Effector memory CD8-positive, alpha-beta T cell (primary cell): ENCODE measurements around the gene CALHM6.

Source experiments
- ATAC-seq: fragments of 150-1000 bp; cut with Tn5 transposase; replicated peaks from 2 replicates; pipeline ENCODE4 v1.10.0; 2021; ENCODE audit warnings: mild to moderate bottlenecking, moderate library complexity
- DNase-seq, 3 experiments: peaks; one replicate each; pipeline ENCODE4 v3.0.0; 2021
- H3K27ac Mint-ChIP-seq, 2 donors: one replicate each; pipeline ENCODE4 v1.8.0; 2022; ENCODE audit warnings: mild to moderate bottlenecking in 2 of 2, mixed read lengths in 2 of 2, moderate library complexity in 2 of 2
- H3K27me3 Mint-ChIP-seq, 2 donors: one replicate each; pipeline ENCODE4 v1.8.0; 2022; ENCODE audit warnings: mixed read lengths in 2 of 2
- H3K36me3 Mint-ChIP-seq: one replicate; pipeline ENCODE4 v1.8.0; 2022; ENCODE audit warnings: mild to moderate bottlenecking, moderate library complexity, mixed read lengths; ENCODE audit not compliant: insufficient read depth
- H3K4me1 Mint-ChIP-seq, 2 donors: one replicate each; pipeline ENCODE4 v1.8.0; 2022; ENCODE audit warnings: low read depth in 2 of 2, mixed read lengths in 2 of 2
- H3K4me3 Mint-ChIP-seq, 2 donors: one replicate each; pipeline ENCODE4 v1.8.0; 2022; ENCODE audit warnings: mild to moderate bottlenecking in 2 of 2, mixed read lengths in 2 of 2, moderate library complexity in 2 of 2
- H3K9me3 Mint-ChIP-seq, 2 donors: one replicate each; pipeline ENCODE4 v1.8.0; 2022; ENCODE audit warnings: mixed read lengths in 2 of 2
- total RNA-seq, 9 experiments: gene quantifications; one replicate each; lab custom pipeline; 2026; lab: John Stamatoyannopoulos, UW

The CALHM6 gene
- 0 to 0.13 (median 0) reads per million in 9 experiments for total RNA-seq

- Mint-ChIP-seq H3K4me1 (peaks cover 7 to 18% of the 10 kb centered on the region in 2 donors), H3K27me3 (peaks cover 0 to 36% of the 10 kb centered on the region in 2 donors), H3K27ac (peak within 1 kb of the TSS in 1 of 2 donors; percentile 91), H3K4me3 (peak within 1 kb of the TSS; percentile 81 to 82), H3K36me3 (peaks cover 5% of the 10 kb centered on the region), H3K9me3 (no peaks in the 10 kb centered on the region)
- ATAC-seq: no peak
- no peak for DNase-seq
These were observed at the start of gene CALHM6 for GRCh38 chr6:116461331-116461931. Gene CALHM6, plus strand, starts transcription at chr6:116461375. Its CDS starts 555 bp downstream, at chr6:116461930.

- DNase-seq: no peak
- ATAC-seq: no peak
- Mint-ChIP-seq H3K9me3 (no peaks in the 10 kb centered on the region), H3K4me3 (no peak overlapping the region), H3K4me1 (peaks cover 0 to 2% of the 10 kb centered on the region in 2 donors), H3K27me3 (no peaks in the 10 kb centered on the region), H3K27ac (no peak overlapping the region), H3K36me3 (peaks cover 3% of the 10 kb centered on the region)
These were observed 48.9 kb upstream of the CALHM6 start for GRCh38 chr6:116412270-116412669.

DNA sequence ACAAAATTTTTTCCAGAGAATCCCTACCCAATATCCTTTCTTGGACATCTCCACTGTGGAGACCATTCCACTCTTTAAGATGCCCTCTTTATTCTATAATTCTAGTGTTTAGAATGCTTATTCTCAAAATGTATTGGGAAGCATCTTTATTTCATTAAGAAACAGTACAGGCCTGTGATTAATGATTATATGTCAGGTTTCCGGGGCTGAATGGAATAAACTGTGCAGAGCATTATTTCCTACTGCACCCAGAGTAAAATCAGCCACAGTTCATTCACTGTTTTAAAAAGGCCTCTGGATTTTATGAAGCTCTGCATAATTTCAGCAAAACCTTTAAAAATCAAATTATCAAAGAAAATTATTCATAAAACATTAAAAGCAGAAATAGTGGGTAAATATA is 47.8 kb upstream of the CALHM6 start:
- DNase-seq: no peak
- Mint-ChIP-seq H3K9me3 (no peaks in the 10 kb centered on the region), H3K27me3 (no peaks in the 10 kb centered on the region), H3K4me1 (peaks cover 0 to 2% of the 10 kb centered on the region in 2 donors), H3K27ac (no peak overlapping the region), H3K36me3 (peaks cover 3% of the 10 kb centered on the region), H3K4me3 (no peak overlapping the region)
- ATAC-seq: no peak

DNA sequence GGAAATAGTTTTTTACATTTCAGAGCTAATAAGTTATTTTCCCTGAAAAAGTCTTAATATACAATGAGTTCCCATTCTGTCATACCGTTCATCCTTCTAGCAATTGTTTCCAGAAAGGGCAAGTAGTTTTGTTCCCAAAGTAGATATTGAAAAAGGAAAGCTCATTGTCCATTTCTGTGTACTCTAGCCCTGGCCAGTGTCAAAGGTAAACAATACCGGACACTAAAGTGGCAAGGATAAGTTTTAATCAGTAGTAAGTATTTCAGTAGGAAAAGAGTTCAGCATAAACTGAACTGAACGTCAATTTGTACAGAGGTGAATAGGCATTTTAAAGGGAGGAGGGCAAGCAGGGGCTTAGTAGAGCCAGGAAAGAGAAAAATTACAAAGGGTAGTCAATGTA is 43.5 kb upstream of the CALHM6 start:
- Mint-ChIP-seq H3K27ac (no peak overlapping the region), H3K4me3 (no peak overlapping the region), H3K36me3 (no peaks in the 10 kb centered on the region), H3K9me3 (no peaks in the 10 kb centered on the region), H3K27me3 (no peaks in the 10 kb centered on the region), H3K4me1 (no peaks in the 10 kb centered on the region)
- no peak for DNase-seq
- ATAC-seq: no peak

DNA sequence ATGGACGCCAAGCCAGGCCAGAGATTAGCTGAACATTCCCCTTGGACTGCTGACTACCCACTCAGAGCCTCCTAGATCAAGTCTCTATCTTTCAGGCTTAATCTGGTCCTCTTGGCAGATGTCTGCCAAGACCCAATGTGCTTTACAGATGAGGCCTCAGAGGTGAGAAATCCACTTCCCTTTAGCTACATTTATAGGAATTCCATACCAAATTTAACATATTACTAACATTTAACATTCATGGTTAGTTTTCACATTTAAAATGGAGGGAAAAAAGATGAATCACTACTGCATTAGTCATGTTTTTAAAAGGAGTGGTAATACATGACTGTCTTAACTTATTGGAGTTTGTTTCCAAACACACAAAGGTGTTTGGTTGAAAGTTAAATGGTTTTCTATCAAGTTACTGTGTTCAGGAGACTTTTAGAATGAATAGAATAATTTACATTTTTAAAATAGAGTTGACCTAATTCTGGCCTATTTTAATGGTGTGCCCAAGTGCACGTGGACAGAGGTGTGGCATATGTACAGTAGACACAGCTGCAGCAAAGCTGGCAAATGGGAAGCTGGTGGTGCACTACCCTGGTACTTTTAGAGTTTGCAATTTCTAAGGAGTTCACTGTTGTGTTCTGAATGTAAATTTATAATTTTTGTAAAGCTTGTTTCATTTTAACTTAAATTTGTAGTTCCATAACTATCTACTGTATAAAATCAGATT is 41.9 kb upstream of the CALHM6 start:
- no peak for ATAC-seq
- H3K4me1 Mint-ChIP-seq: no peaks in the 10 kb centered on the region
- no peaks in the 10 kb centered on the region for H3K36me3 Mint-ChIP-seq
- H3K27me3 Mint-ChIP-seq: no peaks in the 10 kb centered on the region
- H3K9me3 Mint-ChIP-seq: no peaks in the 10 kb centered on the region
- H3K27ac Mint-ChIP-seq: no peak overlapping the region
- DNase-seq: no peak
- H3K4me3 Mint-ChIP-seq: no peak overlapping the region

DNA sequence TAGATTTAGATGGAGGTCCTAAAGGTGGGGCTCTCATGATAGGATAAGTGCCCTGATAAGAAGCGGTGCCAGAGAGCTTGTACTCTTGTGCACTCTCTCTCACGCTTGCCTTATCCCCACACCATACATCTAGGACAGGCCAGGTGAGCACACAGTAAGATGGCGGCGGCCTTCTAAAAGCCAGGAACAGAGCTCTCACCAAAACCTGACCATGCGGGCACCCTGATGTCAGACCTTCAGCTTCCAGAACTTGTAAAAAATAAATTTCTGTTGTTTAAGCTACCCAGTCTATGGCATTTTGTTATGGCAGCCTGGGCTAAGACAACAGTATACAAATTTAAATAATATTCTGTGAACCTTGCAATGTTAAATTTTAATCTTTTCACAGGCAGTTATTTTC is 40.8 kb upstream of the CALHM6 start:
- ATAC-seq (no peak), DNase-seq (no peak)
- Mint-ChIP-seq H3K36me3 (no peaks in the 10 kb centered on the region), H3K4me3 (no peak overlapping the region), H3K9me3 (no peaks in the 10 kb centered on the region), H3K4me1 (no peaks in the 10 kb centered on the region), H3K27ac (no peak overlapping the region), H3K27me3 (no peaks in the 10 kb centered on the region)

DNA sequence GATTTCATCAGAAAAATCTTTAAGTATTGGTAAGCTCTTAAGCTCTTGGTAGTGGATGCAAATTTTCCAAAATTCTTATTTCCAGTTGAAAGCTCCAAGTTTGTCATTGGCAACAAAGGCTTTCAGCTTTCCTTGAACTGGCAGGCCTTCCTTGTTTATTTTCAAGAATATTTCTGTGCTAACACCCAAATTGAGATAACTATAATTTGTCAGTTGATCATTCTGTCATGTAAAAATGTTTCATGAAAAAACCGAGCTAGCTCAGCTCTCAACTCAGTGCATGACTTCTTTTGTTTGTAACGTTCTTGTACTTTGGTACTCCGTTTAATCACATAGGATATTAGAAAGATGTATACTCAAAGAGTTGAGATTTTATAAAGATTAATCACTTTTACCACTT is 38.9 kb upstream of the CALHM6 start:
- no peak for ATAC-seq

GRCh38 chr6:116424001-116424400 is 37.2 kb upstream of the CALHM6 start:
- Mint-ChIP-seq H3K36me3 (peaks cover 9% of the 10 kb centered on the region), H3K4me1 (no peaks in the 10 kb centered on the region), H3K27me3 (no peaks in the 10 kb centered on the region), H3K4me3 (no peak overlapping the region), H3K27ac (no peak overlapping the region), H3K9me3 (no peaks in the 10 kb centered on the region)
- DNase-seq: no peak
- ATAC-seq: no peak

More for the DNA sequence above, 38.9 kb upstream of the CALHM6 start:
- no peak overlapping the region for H3K4me3 Mint-ChIP-seq
- no peaks in the 10 kb centered on the region for H3K9me3 Mint-ChIP-seq
- DNase-seq: no peak
- no peak overlapping the region for H3K27ac Mint-ChIP-seq
- peaks cover 6% of the 10 kb centered on the region for H3K36me3 Mint-ChIP-seq
- no peaks in the 10 kb centered on the region for H3K27me3 Mint-ChIP-seq
- H3K4me1 Mint-ChIP-seq: no peaks in the 10 kb centered on the region

DNA sequence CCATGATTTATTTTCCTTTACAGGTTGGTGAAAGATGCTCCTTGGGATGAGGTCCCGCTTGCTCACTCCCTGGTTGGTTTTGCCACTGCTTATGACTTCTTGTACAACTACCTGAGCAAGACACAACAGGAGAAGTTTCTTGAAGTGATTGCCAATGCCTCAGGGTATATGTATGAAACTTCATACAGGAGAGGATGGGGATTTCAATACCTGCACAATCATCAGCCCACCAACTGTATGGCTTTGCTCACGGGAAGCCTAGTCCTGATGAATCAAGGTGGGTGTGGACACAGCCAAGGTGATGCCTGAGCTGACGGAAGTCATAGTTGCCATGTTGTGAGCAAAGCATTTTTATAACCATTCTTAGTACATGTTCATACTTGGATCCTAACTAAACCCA is 34.6 kb upstream of the CALHM6 start:
- Mint-ChIP-seq H3K27ac (no peak overlapping the region), H3K9me3 (no peaks in the 10 kb centered on the region), H3K27me3 (no peaks in the 10 kb centered on the region), H3K4me3 (no peak overlapping the region), H3K4me1 (no peaks in the 10 kb centered on the region), H3K36me3 (peaks cover 15% of the 10 kb centered on the region)
- ATAC-seq: no peak
- no peak for DNase-seq

- Mint-ChIP-seq H3K27me3 (no peaks in the 10 kb centered on the region), H3K27ac (no peak overlapping the region), H3K9me3 (no peaks in the 10 kb centered on the region), H3K4me1 (no peaks in the 10 kb centered on the region), H3K4me3 (no peak overlapping the region), H3K36me3 (peaks cover 17% of the 10 kb centered on the region)
- ATAC-seq (no peak), DNase-seq (no peak)
These were observed 32.1 kb upstream of the CALHM6 start for GRCh38 chr6:116429111-116429510.

- no peaks in the 10 kb centered on the region for H3K4me1 Mint-ChIP-seq
- no peak for DNase-seq
- ATAC-seq: no peak
- H3K27me3 Mint-ChIP-seq: peaks cover 0 to 5% of the 10 kb centered on the region in 2 donors
- H3K36me3 Mint-ChIP-seq: peaks cover 17% of the 10 kb centered on the region
- H3K4me3 Mint-ChIP-seq: no peak overlapping the region
- H3K27ac Mint-ChIP-seq: no peak overlapping the region
- H3K9me3 Mint-ChIP-seq: no peaks in the 10 kb centered on the region
These were observed 30.3 kb upstream of the CALHM6 start for GRCh38 chr6:116430860-116431259.

DNA sequence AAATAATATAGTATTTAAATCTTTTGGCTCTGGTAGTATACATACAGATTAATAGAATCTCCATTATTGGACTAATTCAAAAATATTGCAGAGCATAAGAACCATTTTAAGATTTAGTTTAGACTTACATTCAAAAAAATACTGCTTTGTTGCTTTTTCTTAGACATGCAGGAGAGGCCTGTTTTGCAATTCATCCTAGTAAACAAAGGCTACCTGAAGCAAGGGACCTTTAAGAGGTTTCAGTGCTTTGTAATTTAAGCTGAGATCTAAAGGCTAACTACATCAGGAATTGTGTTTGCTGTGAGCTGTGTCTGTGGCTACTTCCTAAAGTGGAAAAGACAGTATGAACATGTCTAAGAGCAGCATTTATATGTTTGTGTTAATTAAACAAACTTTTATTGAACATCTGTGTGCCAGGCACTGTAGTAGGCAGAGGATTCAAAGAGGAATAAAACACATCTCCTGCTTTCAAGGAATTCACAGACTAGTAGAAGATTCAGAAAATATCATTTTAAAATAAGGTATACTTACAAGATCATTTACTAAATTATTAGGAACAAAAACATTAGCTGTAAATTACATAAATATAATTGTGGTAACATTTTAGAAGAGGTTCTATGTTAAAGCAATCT is 29.1 kb upstream of the CALHM6 start:
- Mint-ChIP-seq H3K9me3 (no peaks in the 10 kb centered on the region), H3K4me1 (no peaks in the 10 kb centered on the region), H3K27me3 (peaks cover 0 to 16% of the 10 kb centered on the region in 2 donors), H3K27ac (no peak overlapping the region), H3K36me3 (peaks cover 11% of the 10 kb centered on the region), H3K4me3 (no peak overlapping the region)
- DNase-seq (no peak), ATAC-seq (no peak)

DNA sequence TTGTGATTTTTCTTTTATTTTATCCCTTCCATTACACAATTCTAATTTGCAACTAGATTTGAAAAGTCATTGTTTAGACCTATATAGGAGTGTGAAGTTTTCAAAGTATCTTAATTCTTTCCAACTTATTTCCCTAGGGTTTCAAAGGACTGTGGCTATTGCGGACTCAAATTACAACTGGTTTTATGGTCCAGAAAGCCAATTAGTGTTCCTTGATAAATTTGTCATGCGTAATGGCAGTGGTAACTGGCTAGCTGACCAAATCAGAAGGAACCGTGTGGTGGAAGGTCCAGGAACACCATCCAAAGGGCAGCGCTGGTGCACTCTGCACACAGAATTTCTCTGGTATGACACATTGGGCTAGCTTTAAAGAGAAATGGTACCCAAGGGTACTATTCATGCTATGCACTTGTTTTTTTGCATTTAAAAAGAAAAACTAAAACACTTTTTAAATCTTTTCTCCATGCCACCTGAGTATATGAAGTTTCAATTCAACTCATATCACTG is 27.9 kb upstream of the CALHM6 start:
- Mint-ChIP-seq H3K4me1 (no peaks in the 10 kb centered on the region), H3K4me3 (no peak overlapping the region)
- ATAC-seq: no peak

More for the DNA sequence above, 27.9 kb upstream of the CALHM6 start:
- Mint-ChIP-seq H3K36me3 (peaks cover 8% of the 10 kb centered on the region), H3K9me3 (no peaks in the 10 kb centered on the region), H3K27me3 (peaks cover 0 to 16% of the 10 kb centered on the region in 2 donors), H3K27ac (no peak overlapping the region)
- DNase-seq: no peak
